Head of caudate nucleus (tissue), 42 donors: ENCODE results near the gene RMRP.
A peak's percentile ranks its signal among the peaks of the same experiment; 100 is the strongest.

ENCODE experiments used
- DNase-seq, 42 donors: peaks; one replicate each; pipeline versions ENCODE4 v3.0.0 to v3.0.0-alpha.2; 2020 to 2021; ENCODE audit warnings: mixed read lengths in 7 of 42
- intact Hi-C: fragments of 100-400 bp; cut with DNase I; formaldehyde crosslinking; loops from one replicate; pipeline ENCODE4 v1.15.0; 2022

The RMRP gene

GRCh38 chr9:35657546-35658136, at the start of gene RMRP:
TSS of gene RMRP (minus strand) at chr9:35658019.
- intact Hi-C loops = loop anchor here (2.0 kb wide), 1 partner anchor 75 kb away; the partner anchor contains the start of genes CREB3 and TLN1
- DNase-seq = peak; percentile 89 to 100 (median 98)

GRCh38 chr9:35706951-35707350, 49.1 kb upstream of the RMRP start:
- DNase-seq = no peak
- intact Hi-C loops = no loop called here

- intact Hi-C loops = no loop called here
- no peak for DNase-seq
Observed at GRCh38 chr9:35705836-35706430, 48.1 kb upstream of the RMRP start.

GRCh38 chr9:35705372-35705771, 47.6 kb upstream of the RMRP start:
- DNase-seq = no peak
- intact Hi-C loops = no loop called here

GRCh38 chr9:35703906-35704672, 46.3 kb upstream of the RMRP start:
- intact Hi-C loops = no loop called here
- DNase-seq = no peak

GRCh38 chr9:35702696-35703095, 44.9 kb upstream of the RMRP start:
- intact Hi-C loops = no loop called here
- DNase-seq = no peak

GRCh38 chr9:35700942-35701341, 43.1 kb upstream of the RMRP start:
- intact Hi-C loops = no loop called here

GRCh38 chr9:35700031-35700430, 42.2 kb upstream of the RMRP start:
- no peak for DNase-seq
- intact Hi-C loops = no loop called here

More at GRCh38 chr9:35700942-35701341, 43.1 kb upstream of the RMRP start:
- DNase-seq = no peak

- no peak for DNase-seq
- intact Hi-C loops = no loop called here
Observed at GRCh38 chr9:35698231-35698630, 40.4 kb upstream of the RMRP start.

- no peak for DNase-seq
- intact Hi-C loops = no loop called here
Observed at GRCh38 chr9:35697486-35697885, 39.7 kb upstream of the RMRP start.

GRCh38 chr9:35696520-35697215, 38.8 kb upstream of the RMRP start:
- intact Hi-C loops = no loop called here
- peak in 39 of 42 donors; percentile 29 to 81 (median 55) for DNase-seq

GRCh38 chr9:35695943-35696401, 38.2 kb upstream of the RMRP start:
- DNase-seq = no peak
- intact Hi-C loops = no loop called here

GRCh38 chr9:35691757-35692301, 34.0 kb upstream of the RMRP start:
- DNase-seq = no peak
- intact Hi-C loops = no loop called here

- DNase-seq = no peak
- intact Hi-C loops = no loop called here
Observed at GRCh38 chr9:35691334-35691650, 33.5 kb upstream of the RMRP start.

GRCh38 chr9:35690614-35691333, 33.0 kb upstream of the RMRP start:
- peak in 40 of 42 donors; percentile 27 to 81 (median 56) for DNase-seq
- intact Hi-C loops = no loop called here

GRCh38 chr9:35690294-35690613, 32.4 kb upstream of the RMRP start:
- no peak for DNase-seq
- intact Hi-C loops = no loop called here

- intact Hi-C loops = no loop called here
- DNase-seq = no peak
Observed at GRCh38 chr9:35689542-35690293, 31.9 kb upstream of the RMRP start, which contains the start of gene TPM2. TSS of gene TPM2 (minus strand) at chr9:35689925. CDS start at chr9:35689817, 108 bp downstream.
